HepG2 (cell line): ENCODE data around the gene PPOX. TPM values are rescaled to one million over a fixed set of nuclear protein-coding genes. Genes with fewer than 3 reads are reported as not detected.
A peak's percentile ranks its signal among the peaks of the same experiment; 100 is the strongest.

Experiments
- ATM ChIP-seq: fragments of 450-650 bp; IDR thresholded peaks from 2 replicates; pipeline ENCODE4 v1.7.1; 2017; ENCODE audit warnings: mild to moderate bottlenecking, borderline replicate concordance
- CCDC6 ChIP-seq: sonication (generic); formaldehyde crosslinking; IDR thresholded peaks from 2 replicates; pipeline ENCODE4 v1.8.1; 2022; ENCODE audit warnings: mild to moderate bottlenecking, missing genetic modification reagents, moderate library complexity
- EED ChIP-seq: sonication (generic); formaldehyde crosslinking; IDR thresholded peaks from 2 replicates; pipeline ENCODE4 v1.5.0; 2020; ENCODE audit warnings: mild to moderate bottlenecking, missing genetic modification reagents
- MIER3 ChIP-seq: IDR thresholded peaks from 2 replicates; pipeline ENCODE4 v1.6.1; 2016; ENCODE audit warnings: missing compliant biosample characterization, borderline replicate concordance
- MXI1 ChIP-seq: IDR thresholded peaks from 3 replicates; pipeline ENCODE4 v1.6.1; 2012; ENCODE audit warnings: low read depth, low read length, inconsistent platforms, borderline replicate concordance
- ONECUT2 ChIP-seq: sonication (generic); formaldehyde crosslinking; IDR thresholded peaks from 2 replicates; pipeline ENCODE4 v1.4.0; 2020; ENCODE audit warnings: missing genetic modification reagents
- RBAK ChIP-seq: sonication (generic); formaldehyde crosslinking; IDR thresholded peaks from 2 replicates; pipeline ENCODE4 v1.5.1; 2020; ENCODE audit warnings: mild to moderate bottlenecking, missing genetic modification reagents
- RFX3 ChIP-seq: IDR thresholded peaks from 2 replicates; pipeline ENCODE4 v1.6.1; 2016; ENCODE audit warnings: missing biosample characterization, missing genetic modification reagents
- SIN3A ChIP-seq: IDR thresholded peaks from 2 replicates; pipeline ENCODE4 v1.6.1; 2011; ENCODE audit warnings: low read depth, mild to moderate bottlenecking, control low read depth, low read length, borderline replicate concordance
- ZIK1 ChIP-seq: sonication (generic); formaldehyde crosslinking; IDR thresholded peaks from 2 replicates; pipeline ENCODE4 v1.5.0; 2020; ENCODE audit warnings: mild to moderate bottlenecking, low read depth, missing genetic modification reagents, borderline replicate concordance
- ZKSCAN1 ChIP-seq: fragments of 150-350 bp; IDR thresholded peaks from 2 replicates; pipeline ENCODE4 v1.6.1; 2014; ENCODE audit warnings: low read length
- ZKSCAN5 ChIP-seq: sonication (generic); formaldehyde crosslinking; IDR thresholded peaks from 2 replicates; pipeline ENCODE4 v1.5.1; 2020; ENCODE audit warnings: mild to moderate bottlenecking, missing genetic modification reagents
- ZNF205 ChIP-seq: IDR thresholded peaks from 2 replicates; pipeline ENCODE4 v1.6.1; 2018; ENCODE audit warnings: missing biosample characterization, missing genetic modification reagents
- ZNF225 ChIP-seq: sonication (generic); formaldehyde crosslinking; IDR thresholded peaks from 2 replicates; pipeline ENCODE4 v1.4.0; 2020; ENCODE audit warnings: mild to moderate bottlenecking, missing genetic modification reagents
- ZNF781 ChIP-seq: sonication (generic); formaldehyde crosslinking; IDR thresholded peaks from 2 replicates; pipeline ENCODE4 v1.5.1; 2020; ENCODE audit warnings: borderline replicate concordance, mild to moderate bottlenecking, missing genetic modification reagents; ENCODE audit errors: not compliant biosample characterization
- ZNF879 ChIP-seq: sonication (generic); formaldehyde crosslinking; IDR thresholded peaks from 2 replicates; pipeline ENCODE4 v1.8.1; 2023; ENCODE audit warnings: missing genetic modification reagents
- polyA plus RNA-seq, 8 experiments: library from polyadenylated mRNA; depleted of rRNA in 3 of 8; stranded (reverse) in 7 of 8; unstranded in 1 of 8; fragments of >200 nt; fragmentation: Illumina TruSeq in 4 of 8; extraction: Trizol in 4 of 8; gene quantifications; 2 replicates each; pipeline versions ENCODE4 v1.2.1 to v1.2.3, GENCODE V29; 2011 to 2016; ENCODE audit warnings: low read depth in 4 of 8, missing spikeins in 1 of 8, mixed read lengths in 1 of 8; ENCODE audit not compliant: insufficient read depth in 1 of 8
- total RNA-seq, 5 experiments: library from RNA; depleted of rRNA; stranded (reverse); fragments of >200 nt; fragmentation: Illumina TruSeq; extraction: Trizol; gene quantifications; 2 replicates each; pipeline ENCODE4 v1.2.3, GENCODE V29; 2016; ENCODE audit warnings: low read depth in 1 of 5
- TF ChIP-seq, protein P1 (sequence below): sonication (generic); formaldehyde crosslinking; IDR thresholded peaks from 2 replicates; pipeline ENCODE4 v1.5.0; 2020; ENCODE audit warnings: mild to moderate bottlenecking, missing genetic modification reagents
- TF ChIP-seq, protein P2 (sequence below): sonication (generic); formaldehyde crosslinking; IDR thresholded peaks from 2 replicates; pipeline ENCODE4 v1.9.0; 2021; ENCODE audit warnings: missing genetic modification reagents, borderline replicate concordance
- TF ChIP-seq, protein P3 (sequence below): sonication (generic); formaldehyde crosslinking; IDR thresholded peaks from 2 replicates; pipeline ENCODE4 v1.5.0; 2020; ENCODE audit warnings: missing genetic modification reagents
- TF ChIP-seq, protein P4 (sequence below): sonication (generic); formaldehyde crosslinking; conservative IDR thresholded peaks from 2 replicates; pipeline ENCODE4 v1.8.0; 2022; ENCODE audit warnings: low read depth, missing genetic modification reagents
- TF ChIP-seq, protein P5 (sequence below): sonication (generic); formaldehyde crosslinking; IDR thresholded peaks from 2 replicates; pipeline ENCODE4 v1.4.0; 2020; ENCODE audit warnings: mild to moderate bottlenecking, missing genetic modification reagents

PPOX gene
- total and polyA plus RNA-seq, 2 of the 13 experiments (the other 11 are each of a cell fraction or from before 2014, with no cell fraction given): 15.5 to 27.7 TPM

DNA sequence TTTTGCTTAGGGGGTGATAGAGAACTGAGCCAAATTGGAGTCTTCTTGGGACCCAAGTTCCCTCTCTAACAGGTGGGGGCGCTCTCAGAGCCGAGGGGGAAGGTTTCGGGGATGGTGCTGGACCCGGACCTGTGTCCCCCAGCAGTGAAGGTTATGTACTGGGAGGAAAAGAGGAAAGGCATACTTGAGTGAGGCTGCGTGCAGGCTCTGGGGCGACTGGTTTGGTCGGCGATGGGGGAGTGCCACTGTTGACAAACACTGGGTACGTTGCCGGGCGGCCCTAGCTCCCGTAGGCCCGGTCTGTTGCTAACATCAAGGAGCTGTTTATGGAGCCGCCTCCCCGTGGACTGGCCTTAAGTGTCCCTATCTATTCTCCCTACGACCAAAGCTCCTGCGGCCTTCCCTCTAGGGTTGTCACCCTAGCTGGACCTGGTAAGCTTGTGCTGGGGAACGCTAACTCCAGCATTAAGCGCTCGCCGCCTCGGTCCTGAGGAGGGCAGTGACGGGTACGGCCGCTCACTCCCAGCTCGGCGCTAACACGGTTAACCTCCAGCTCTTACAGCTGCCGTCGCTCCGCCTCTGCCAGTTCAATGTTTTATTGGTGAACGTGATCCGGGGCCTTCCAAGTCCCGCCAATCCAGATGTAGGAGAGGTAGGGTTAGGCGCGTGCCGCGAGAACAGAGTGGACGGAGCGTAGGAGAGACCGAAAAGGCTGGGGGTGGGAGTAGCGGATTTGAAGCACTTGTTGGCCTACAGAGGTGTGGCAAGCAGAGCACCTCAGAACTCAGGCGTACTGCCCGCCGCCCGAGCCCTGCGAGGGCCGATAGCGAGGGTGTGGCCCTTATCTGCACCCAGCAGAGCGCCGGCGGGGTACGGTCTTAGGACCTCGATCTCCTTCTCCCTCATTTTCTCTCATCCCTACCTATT, at the start of gene PPOX (continued):
- TF ChIP-seq, protein P1, sequence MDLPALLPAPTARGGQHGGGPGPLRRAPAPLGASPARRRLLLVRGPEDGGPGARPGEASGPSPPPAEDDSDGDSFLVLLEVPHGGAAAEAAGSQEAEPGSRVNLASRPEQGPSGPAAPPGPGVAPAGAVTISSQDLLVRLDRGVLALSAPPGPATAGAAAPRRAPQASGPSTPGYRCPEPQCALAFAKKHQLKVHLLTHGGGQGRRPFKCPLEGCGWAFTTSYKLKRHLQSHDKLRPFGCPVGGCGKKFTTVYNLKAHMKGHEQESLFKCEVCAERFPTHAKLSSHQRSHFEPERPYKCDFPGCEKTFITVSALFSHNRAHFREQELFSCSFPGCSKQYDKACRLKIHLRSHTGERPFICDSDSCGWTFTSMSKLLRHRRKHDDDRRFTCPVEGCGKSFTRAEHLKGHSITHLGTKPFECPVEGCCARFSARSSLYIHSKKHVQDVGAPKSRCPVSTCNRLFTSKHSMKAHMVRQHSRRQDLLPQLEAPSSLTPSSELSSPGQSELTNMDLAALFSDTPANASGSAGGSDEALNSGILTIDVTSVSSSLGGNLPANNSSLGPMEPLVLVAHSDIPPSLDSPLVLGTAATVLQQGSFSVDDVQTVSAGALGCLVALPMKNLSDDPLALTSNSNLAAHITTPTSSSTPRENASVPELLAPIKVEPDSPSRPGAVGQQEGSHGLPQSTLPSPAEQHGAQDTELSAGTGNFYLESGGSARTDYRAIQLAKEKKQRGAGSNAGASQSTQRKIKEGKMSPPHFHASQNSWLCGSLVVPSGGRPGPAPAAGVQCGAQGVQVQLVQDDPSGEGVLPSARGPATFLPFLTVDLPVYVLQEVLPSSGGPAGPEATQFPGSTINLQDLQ (CRISPR knock-in tag): no peak
- TF ChIP-seq RBAK (CRISPR knock-in tag): no peak
- TF ChIP-seq SIN3A: peak; percentile 73; the same call in 1 of the 2 replicates
- no peak for TF ChIP-seq RFX3 (CRISPR knock-in tag)
- TF ChIP-seq ONECUT2 (CRISPR knock-in tag): no peak
- TF ChIP-seq ZIK1: no peak
- TF ChIP-seq, protein P2, sequence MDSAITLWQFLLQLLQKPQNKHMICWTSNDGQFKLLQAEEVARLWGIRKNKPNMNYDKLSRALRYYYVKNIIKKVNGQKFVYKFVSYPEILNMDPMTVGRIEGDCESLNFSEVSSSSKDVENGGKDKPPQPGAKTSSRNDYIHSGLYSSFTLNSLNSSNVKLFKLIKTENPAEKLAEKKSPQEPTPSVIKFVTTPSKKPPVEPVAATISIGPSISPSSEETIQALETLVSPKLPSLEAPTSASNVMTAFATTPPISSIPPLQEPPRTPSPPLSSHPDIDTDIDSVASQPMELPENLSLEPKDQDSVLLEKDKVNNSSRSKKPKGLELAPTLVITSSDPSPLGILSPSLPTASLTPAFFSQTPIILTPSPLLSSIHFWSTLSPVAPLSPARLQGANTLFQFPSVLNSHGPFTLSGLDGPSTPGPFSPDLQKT (CRISPR knock-in tag): no peak
- no peak for TF ChIP-seq ATM
- TF ChIP-seq ZKSCAN5: no peak
- TF ChIP-seq MXI1: peak; percentile 71; the same call in 1 of the 3 replicates
- no peak for TF ChIP-seq CCDC6 (CRISPR knock-in tag)
- peak; percentile 67; the same call in 1 of the 2 replicates for TF ChIP-seq ZNF225
- TF ChIP-seq, protein P3, sequence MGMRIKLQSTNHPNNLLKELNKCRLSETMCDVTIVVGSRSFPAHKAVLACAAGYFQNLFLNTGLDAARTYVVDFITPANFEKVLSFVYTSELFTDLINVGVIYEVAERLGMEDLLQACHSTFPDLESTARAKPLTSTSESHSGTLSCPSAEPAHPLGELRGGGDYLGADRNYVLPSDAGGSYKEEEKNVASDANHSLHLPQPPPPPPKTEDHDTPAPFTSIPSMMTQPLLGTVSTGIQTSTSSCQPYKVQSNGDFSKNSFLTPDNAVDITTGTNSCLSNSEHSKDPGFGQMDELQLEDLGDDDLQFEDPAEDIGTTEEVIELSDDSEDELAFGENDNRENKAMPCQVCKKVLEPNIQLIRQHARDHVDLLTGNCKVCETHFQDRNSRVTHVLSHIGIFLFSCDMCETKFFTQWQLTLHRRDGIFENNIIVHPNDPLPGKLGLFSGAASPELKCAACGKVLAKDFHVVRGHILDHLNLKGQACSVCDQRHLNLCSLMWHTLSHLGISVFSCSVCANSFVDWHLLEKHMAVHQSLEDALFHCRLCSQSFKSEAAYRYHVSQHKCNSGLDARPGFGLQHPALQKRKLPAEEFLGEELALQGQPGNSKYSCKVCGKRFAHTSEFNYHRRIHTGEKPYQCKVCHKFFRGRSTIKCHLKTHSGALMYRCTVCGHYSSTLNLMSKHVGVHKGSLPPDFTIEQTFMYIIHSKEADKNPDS (CRISPR knock-in tag): no peak
- TF ChIP-seq, protein P4, sequence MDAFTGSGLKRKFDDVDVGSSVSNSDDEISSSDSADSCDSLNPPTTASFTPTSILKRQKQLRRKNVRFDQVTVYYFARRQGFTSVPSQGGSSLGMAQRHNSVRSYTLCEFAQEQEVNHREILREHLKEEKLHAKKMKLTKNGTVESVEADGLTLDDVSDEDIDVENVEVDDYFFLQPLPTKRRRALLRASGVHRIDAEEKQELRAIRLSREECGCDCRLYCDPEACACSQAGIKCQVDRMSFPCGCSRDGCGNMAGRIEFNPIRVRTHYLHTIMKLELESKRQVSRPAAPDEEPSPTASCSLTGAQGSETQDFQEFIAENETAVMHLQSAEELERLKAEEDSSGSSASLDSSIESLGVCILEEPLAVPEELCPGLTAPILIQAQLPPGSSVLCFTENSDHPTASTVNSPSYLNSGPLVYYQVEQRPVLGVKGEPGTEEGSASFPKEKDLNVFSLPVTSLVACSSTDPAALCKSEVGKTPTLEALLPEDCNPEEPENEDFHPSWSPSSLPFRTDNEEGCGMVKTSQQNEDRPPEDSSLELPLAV (CRISPR knock-in tag): no peak
- no peak for TF ChIP-seq ZKSCAN1
- TF ChIP-seq, protein P5, sequence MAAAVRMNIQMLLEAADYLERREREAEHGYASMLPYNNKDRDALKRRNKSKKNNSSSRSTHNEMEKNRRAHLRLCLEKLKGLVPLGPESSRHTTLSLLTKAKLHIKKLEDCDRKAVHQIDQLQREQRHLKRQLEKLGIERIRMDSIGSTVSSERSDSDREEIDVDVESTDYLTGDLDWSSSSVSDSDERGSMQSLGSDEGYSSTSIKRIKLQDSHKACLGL (CRISPR knock-in tag): peak; percentile 76
- no peak for TF ChIP-seq MIER3
- no peak for TF ChIP-seq ZNF205 (CRISPR knock-in tag)
- TF ChIP-seq EED (CRISPR knock-in tag): peak; percentile 75; the same call in 1 of the 2 replicates
- TF ChIP-seq ZNF781 (CRISPR knock-in tag): peak; percentile 11
- no peak for TF ChIP-seq ZNF879 (CRISPR knock-in tag)
